Measurements from ENCODE around the gene PPP1R1B. TPM values are rescaled to one million over a fixed set of nuclear protein-coding genes. Genes with fewer than 3 reads are reported as not detected.

PPP1R1B gene
- total and polyA plus RNA-seq, 2 of the 4 experiments (the other 2 are of a cell fraction), result not detected

GRCh38 chr17:39599665-39600231 lies 27.0 kb upstream of the PPP1R1B start:
- H3K9me1 ChIP-seq (ENCODE audit: insufficient read depth, low read length), result no peaks in the 10 kb centered on the region
- no peak overlapping the region for H3K4ac ChIP-seq (ENCODE audit: low read depth, low read length)
- H3K4me2 ChIP-seq (ENCODE audit: low read depth, low read length), result no peak overlapping the region
- 5% methylated on average over 14 of the region's 28 CpGs; no CpG with 5 or more reads in 1 of the 2 experiments for WGBS, 2 experiments (ENCODE audit: extremely low coverage in 2 of 2, insufficient read length in 1 of 2)
- no peak overlapping the region for H3K4me3 ChIP-seq (ENCODE audit: insufficient read depth, low read depth, low read length)
- H3K4me1 ChIP-seq (ENCODE audit: control insufficient read depth, insufficient read depth, low read length), result no peaks in the 10 kb centered on the region
- H4K20me1 ChIP-seq (ENCODE audit: insufficient read depth, low read length), result peaks cover 14% of the 10 kb centered on the region; the same call in 1 of the 2 replicates
- no peak overlapping the region for H3K9ac ChIP-seq (ENCODE audit: low read depth, low read length)
- no peak overlapping the region for H3K14ac ChIP-seq (replicated peaks; ENCODE audit: low read depth, low read length)
- no peak overlapping the region for H2BK5ac ChIP-seq (ENCODE audit: low read depth, low read length, poor library complexity, severe bottlenecking)
- H3K79me1 ChIP-seq (ENCODE audit: low read depth in 1 of 2, low read length in 2 of 2), result no peaks in the 10 kb centered on the region
- H2BK20ac ChIP-seq (ENCODE audit: low read depth, low read length), result no peak overlapping the region
- no TSS peak for BruUV-seq (replicated peaks)
- H4K5ac ChIP-seq (ENCODE audit: low read depth, low read length), result no peak overlapping the region
- no peak overlapping the region for H3K27ac ChIP-seq (ENCODE audit: insufficient read depth, low read length)
- dilution Hi-C loops (cut with HindIII; ENCODE audit: low sequenced_read_pairs, unreplicated experiment), result no loop called here
- H2BK120ac ChIP-seq (ENCODE audit: low read depth, low read length), result no peak overlapping the region
- no peak for ATAC-seq (ENCODE audit: low read depth)
- CTCF ChIA-PET, result interaction anchor here (0.6 kb wide), 1 partner anchor 72 kb away, joined by 3 read pairs; no protein-coding TSS in a partner anchor
- no peak overlapping the region for H4K8ac ChIP-seq (ENCODE audit: low read depth in 2 of 2, low read length in 2 of 2)
- no peak overlapping the region for H2AFZ ChIP-seq (replicated peaks; ENCODE audit: low read length, poor library complexity)
- H3K27me3 ChIP-seq (ENCODE audit: control insufficient read depth, insufficient read depth, low read length), result peaks cover 99% of the 10 kb centered on the region
- no peak overlapping the region for H3K56ac ChIP-seq (ENCODE audit: extremely low read depth, insufficient read depth, low read length)
- H3K18ac ChIP-seq (ENCODE audit: low read depth, low read length), result no peak overlapping the region
- DNase-seq, result no peak
- intact Hi-C loops (cut with micrococcal nuclease), result no loop called here
- H2AK9ac ChIP-seq (replicated peaks; ENCODE audit: low read depth, low read length, poor library complexity), result no peak overlapping the region
- H2AK5ac ChIP-seq (ENCODE audit: low read depth, low read length), result no peak overlapping the region
- peaks cover 5% of the 10 kb centered on the region; the same call in 1 of the 2 replicates for H3K9me3 ChIP-seq (ENCODE audit: control insufficient read depth, insufficient read depth, low read length)
- POLR2A ChIA-PET (ENCODE audit: unreplicated experiment), result interaction anchor here (0.6 kb wide), 1 partner anchor 14 kb away, joined by 8 read pairs; no protein-coding TSS in a partner anchor
- no peaks in the 10 kb centered on the region for H3K36me3 ChIP-seq (ENCODE audit: control insufficient read depth, insufficient read depth, low read length)
- no peak overlapping the region; the same call in 1 of the 2 replicates for H3K23ac ChIP-seq (ENCODE audit: low read depth, low read length)
- TF ChIP-seq, protein P1, sequence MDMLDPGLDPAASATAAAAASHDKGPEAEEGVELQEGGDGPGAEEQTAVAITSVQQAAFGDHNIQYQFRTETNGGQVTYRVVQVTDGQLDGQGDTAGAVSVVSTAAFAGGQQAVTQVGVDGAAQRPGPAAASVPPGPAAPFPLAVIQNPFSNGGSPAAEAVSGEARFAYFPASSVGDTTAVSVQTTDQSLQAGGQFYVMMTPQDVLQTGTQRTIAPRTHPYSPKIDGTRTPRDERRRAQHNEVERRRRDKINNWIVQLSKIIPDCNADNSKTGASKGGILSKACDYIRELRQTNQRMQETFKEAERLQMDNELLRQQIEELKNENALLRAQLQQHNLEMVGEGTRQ (IDR thresholded peaks at IDR 0.05; ENCODE audit: low read depth, low read length), result no peak
- TF ChIP-seq, protein P2, sequence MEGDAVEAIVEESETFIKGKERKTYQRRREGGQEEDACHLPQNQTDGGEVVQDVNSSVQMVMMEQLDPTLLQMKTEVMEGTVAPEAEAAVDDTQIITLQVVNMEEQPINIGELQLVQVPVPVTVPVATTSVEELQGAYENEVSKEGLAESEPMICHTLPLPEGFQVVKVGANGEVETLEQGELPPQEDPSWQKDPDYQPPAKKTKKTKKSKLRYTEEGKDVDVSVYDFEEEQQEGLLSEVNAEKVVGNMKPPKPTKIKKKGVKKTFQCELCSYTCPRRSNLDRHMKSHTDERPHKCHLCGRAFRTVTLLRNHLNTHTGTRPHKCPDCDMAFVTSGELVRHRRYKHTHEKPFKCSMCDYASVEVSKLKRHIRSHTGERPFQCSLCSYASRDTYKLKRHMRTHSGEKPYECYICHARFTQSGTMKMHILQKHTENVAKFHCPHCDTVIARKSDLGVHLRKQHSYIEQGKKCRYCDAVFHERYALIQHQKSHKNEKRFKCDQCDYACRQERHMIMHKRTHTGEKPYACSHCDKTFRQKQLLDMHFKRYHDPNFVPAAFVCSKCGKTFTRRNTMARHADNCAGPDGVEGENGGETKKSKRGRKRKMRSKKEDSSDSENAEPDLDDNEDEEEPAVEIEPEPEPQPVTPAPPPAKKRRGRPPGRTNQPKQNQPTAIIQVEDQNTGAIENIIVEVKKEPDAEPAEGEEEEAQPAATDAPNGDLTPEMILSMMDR (conservative IDR thresholded peaks at IDR 0.05; ENCODE audit: low read depth, low read length), result no peak
- no peak for TF ChIP-seq NFE2L2 (IDR thresholded peaks at IDR 0.05; ENCODE audit: low read depth, low read length)
- in situ Hi-C loops (cut with MboI; ENCODE audit: low sequenced_read_pairs), result no loop called here
- no peak overlapping the region for H2BK15ac ChIP-seq (ENCODE audit: low read depth, low read length)
- no peak overlapping the region for H4K91ac ChIP-seq (ENCODE audit: insufficient read depth, low read depth, low read length)
